Endothelial cell of umbilical vein (primary cell): Measurements from ENCODE around the gene TTC17. TPM values are rescaled to one million over a fixed set of nuclear protein-coding genes. Genes with fewer than 3 reads are reported as not detected.
"Not testable (repeated sequence)": the region's sequence is repeated elsewhere in the genome, so short reads cannot be mapped to it uniquely, and the experiment has no call there.

ENCODE experiments used
- BruUV-seq: library from RNA; stranded (reverse); fragments of 400-500 nt; replicated peaks from 2 replicates; lab custom pipeline; 2021; lab: Mats Ljungman, UMichigan
- CTCF ChIA-PET: fragments of 300-600, 350-600 bp; sonication (Branson Sonifier 250); formaldehyde crosslinking; loops from one replicate; lab custom pipeline; 2021; ENCODE audit warnings: antibody characterized with exemption, inconsistent platforms; lab: Charles Lee
- POLR2A ChIA-PET: fragments of 300-600, 350-600 bp; sonication (Branson Sonifier 250); formaldehyde crosslinking; loops from one replicate; lab custom pipeline; 2021; ENCODE audit warnings: antibody characterized with exemption, inconsistent platforms; lab: Charles Lee
- DNase-seq: peaks from one replicate; pipeline ENCODE4 v3.0.0-alpha.2; 2011; ENCODE audit warnings: low read depth, low spot score
- FAIRE-seq: peaks from 2 replicates; lab custom pipeline; 2011; peaks lifted over from hg19 to GRCh38; lab: Jason Lieb, UNC
- H2AFZ ChIP-seq: 2 replicates; pipeline ENCODE4 v1.6.0; 2012; ENCODE audit warnings: low read depth, low read length, control low read depth, inconsistent platforms
- H3K27ac ChIP-seq: 2 replicates; pipeline ENCODE4 v1.5.1; 2011; ENCODE audit warnings: low read depth, mild to moderate bottlenecking, control low read depth, low read length, moderate library complexity; ENCODE audit not compliant: insufficient read depth
- H3K27me3 ChIP-seq, 2 experiments: 2 replicates each; pipeline versions ENCODE4 v1.6.0 to v1.6.1; 2011; ENCODE audit warnings: low read length in 2 of 2, mixed read lengths in 1 of 2; ENCODE audit not compliant: control insufficient read depth in 2 of 2, insufficient read depth in 2 of 2
- H3K36me3 ChIP-seq, 2 experiments: 2 replicates in 1 of 2; 3 replicates in 1 of 2; pipeline ENCODE4 v1.5.1; 2011; ENCODE audit warnings: low read length in 2 of 2, mild to moderate bottlenecking in 1 of 2, moderate library complexity in 1 of 2; ENCODE audit not compliant: control insufficient read depth in 2 of 2, insufficient read depth in 2 of 2; ENCODE audit errors: extremely low read depth in 1 of 2
- H3K4me1 ChIP-seq: 3 replicates; pipeline ENCODE4 v1.5.1; 2011; ENCODE audit warnings: mild to moderate bottlenecking, low read length; ENCODE audit not compliant: control insufficient read depth, insufficient read depth; ENCODE audit errors: extremely low read depth
- H3K4me2 ChIP-seq: 2 replicates; pipeline ENCODE4 v1.6.1; 2011; ENCODE audit warnings: low read length, control low read depth, mixed read lengths; ENCODE audit not compliant: insufficient read depth
- H3K4me3 ChIP-seq, 3 experiments: fragments of 200-600 bp in 1 of 3; sonication (generic), shearing (Covaris generic) in 1 of 3; replicated peaks in 1 of 3; 2 replicates each; pipeline ENCODE4 v1.5.1; 2011 to 2016; ENCODE audit warnings: control low read depth in 3 of 3, low read length in 3 of 3, mild to moderate bottlenecking in 2 of 3, inconsistent platforms in 1 of 3, low read depth in 1 of 3, moderate library complexity in 1 of 3; ENCODE audit not compliant: insufficient read depth in 1 of 3
- H3K79me2 ChIP-seq: 2 replicates; pipeline ENCODE4 v1.6.0; 2012; ENCODE audit warnings: low read length, inconsistent platforms; ENCODE audit not compliant: control insufficient read depth, insufficient read depth
- H3K9ac ChIP-seq: replicated peaks from 2 replicates; pipeline ENCODE3; 2011; ENCODE audit warnings: low read length, control low read depth; ENCODE audit not compliant: insufficient read depth; ENCODE audit errors: extremely low read depth
- H3K9me1 ChIP-seq: replicated peaks from 3 replicates; pipeline ENCODE4 v1.6.0; 2011; ENCODE audit warnings: mild to moderate bottlenecking, low read length; ENCODE audit not compliant: control insufficient read depth, insufficient read depth; ENCODE audit errors: extremely low read depth
- H3K9me3 ChIP-seq: replicated peaks from 2 replicates; pipeline ENCODE4 v1.5.1; 2012; ENCODE audit warnings: low read length, inconsistent platforms; ENCODE audit not compliant: control insufficient read depth, insufficient read depth
- H4K20me1 ChIP-seq: replicated peaks from 2 replicates; pipeline ENCODE3; 2011; ENCODE audit warnings: mild to moderate bottlenecking, low read length; ENCODE audit not compliant: control insufficient read depth, insufficient read depth; ENCODE audit errors: extremely low read depth
- CTCF ChIP-seq, 2 donors: IDR thresholded peaks; 1 replicate in 1 of 2; 2 replicates in 1 of 2; pipeline ENCODE4 v1.5.1; 2011; ENCODE audit warnings: low read length in 2 of 2, mild to moderate bottlenecking in 2 of 2, moderate library complexity in 2 of 2, control low read depth in 1 of 2, inconsistent platforms in 1 of 2, low read depth in 1 of 2; ENCODE audit not compliant: insufficient read depth in 1 of 2; ENCODE audit errors: extremely low read depth in 1 of 2
- EZH2 ChIP-seq: IDR thresholded peaks from 2 replicates; pipeline ENCODE4 v1.6.1; 2012; ENCODE audit warnings: borderline replicate concordance, low read depth, mild to moderate bottlenecking, moderate library complexity, low read length, inconsistent platforms; ENCODE audit not compliant: severe bottlenecking
- FOS ChIP-seq: IDR thresholded peaks from 2 replicates; pipeline ENCODE4 v1.6.1; 2011; ENCODE audit warnings: mild to moderate bottlenecking, low read length, moderate library complexity, borderline replicate concordance; ENCODE audit not compliant: insufficient read depth
- MAX ChIP-seq: IDR thresholded peaks from 2 replicates; pipeline ENCODE4 v1.6.1; 2011; ENCODE audit not compliant: insufficient read depth, insufficient read length
- MYC ChIP-seq: IDR thresholded peaks from one replicate; pipeline ENCODE4 v1.6.1; 2011; ENCODE audit warnings: mild to moderate bottlenecking, low read depth, low read length
- dilution Hi-C: fragments of 300-500 bp; cut with MboI; formaldehyde crosslinking; loops from one replicate; pipeline ENCODE4 v1.15.0; 2019; ENCODE audit warnings: low sequenced_read_pairs; ENCODE audit not compliant: extremely low pct_ligation_motif_present
- intact Hi-C: fragments of 100-400 bp; cut with micrococcal nuclease; formaldehyde crosslinking; loops from one replicate; pipeline ENCODE4 v1.10.0; 2022
- polyA plus RNA-seq, 4 experiments: library from polyadenylated mRNA; depleted of rRNA in 3 of 4; stranded (reverse) in 3 of 4; unstranded in 1 of 4; fragments of >200 nt; gene quantifications; 2 replicates each; pipeline versions ENCODE4 v1.2.1 to v1.2.3, GENCODE V29; 2011 to 2012; ENCODE audit warnings: missing spikeins in 1 of 4
- total RNA-seq: library from RNA; stranded (reverse); gene quantifications from 2 replicates; pipeline ENCODE4 v1.2.3, GENCODE V29; 2021

TTC17 gene
- total and polyA plus RNA-seq, 2 donors (not counting 3 experiments of a cell fraction or from before 2014, with no cell fraction given), result 60.7 to 66.8 TPM

GRCh38 chr11:43419460-43419859, 60.7 kb downstream of the TTC17 start:
- Histone ChIP-seq H3K27ac (no peak overlapping the region), H3K4me1 (no peaks in the 10 kb centered on the region), H3K79me2 (no peaks in the 10 kb centered on the region), H3K9ac (no peak overlapping the region), H2AFZ (no peak overlapping the region), H4K20me1 (no peaks in the 10 kb centered on the region), H3K4me2 (no peak overlapping the region), H3K9me3 (no peaks in the 10 kb centered on the region), H3K36me3 (peaks cover 0 to 6% of the 10 kb centered on the region in 2 experiments), H3K27me3 (no peaks in the 10 kb centered on the region), H3K9me1 (no peaks in the 10 kb centered on the region), H3K4me3 (no peak overlapping the region)
- ChIA-PET CTCF (interaction anchor here (0.6 to 2.5 kb wide), 25 partner anchors 8 to 432 kb away, joined by 3 to 19 read pairs (median 5); partner anchors contain the start of genes API5 and TTC17), POLR2A (no interaction called here)
- intact Hi-C loops (loop anchor here (1.0 to 5.0 kb wide), 4 partner anchors 61 to 433 kb away; partner anchors contain the start of genes API5 and TTC17), dilution Hi-C loops (no loop called here)
- TF ChIP-seq FOS (no peak), CTCF (IDR thresholded peaks at IDR 0.05; ENCODE audit: extremely low read depth in 1 of 2, insufficient read depth in 1 of 2, low read depth in 1 of 2, low read length in 2 of 2) (peak; percentile 37 to 47)
- FAIRE-seq (no peak), DNase-seq (peak; percentile 59)
- no TSS peak for BruUV-seq

GRCh38 chr11:43427971-43428370, 69.3 kb downstream of the TTC17 start:
- CTCF ChIA-PET, result interaction anchor here (1.0 to 1.7 kb wide), 3 partner anchors 9 to 424 kb away, joined by 6 to 10 read pairs (median 7); no protein-coding TSS in a partner anchor
- no peak overlapping the region for H3K4me2 ChIP-seq

GRCh38 chr11:43430916-43431315, 72.2 kb downstream of the TTC17 start:
- H3K9me3 ChIP-seq, dilution Hi-C loops, H3K79me2 ChIP-seq, CTCF ChIA-PET, H3K9me1 ChIP-seq, intact Hi-C loops, H3K4me2 ChIP-seq, BruUV-seq, H3K27ac ChIP-seq, FAIRE-seq, DNase-seq, H2AFZ ChIP-seq, H3K9ac ChIP-seq, H3K27me3 ChIP-seq, H3K4me3 ChIP-seq, H3K36me3 ChIP-seq, POLR2A ChIA-PET, H4K20me1 ChIP-seq, H3K4me1 ChIP-seq: not testable (repeated sequence)

More at GRCh38 chr11:43427971-43428370, 69.3 kb downstream of the TTC17 start:
- dilution Hi-C loops (no loop called here), intact Hi-C loops (no loop called here)
- FAIRE-seq, result peak; percentile 21
- H3K27ac ChIP-seq, result no peak overlapping the region
- no peak for TF ChIP-seq MAX
- TF ChIP-seq EZH2, result no peak
- no peak for TF ChIP-seq MYC
- peak; percentile 34 for TF ChIP-seq FOS
- POLR2A ChIA-PET, result no interaction called here
- no peak overlapping the region for H3K9ac ChIP-seq
- H3K27me3 ChIP-seq, result no peaks in the 10 kb centered on the region
- no peak overlapping the region for H2AFZ ChIP-seq
- BruUV-seq, result no TSS peak
- no peaks in the 10 kb centered on the region for H3K36me3 ChIP-seq
- H3K9me3 ChIP-seq, result no peaks in the 10 kb centered on the region
- no peak overlapping the region for H3K4me3 ChIP-seq
- DNase-seq, result peak; percentile 61
- H3K79me2 ChIP-seq, result no peaks in the 10 kb centered on the region
- no peaks in the 10 kb centered on the region for H3K9me1 ChIP-seq
- H3K4me1 ChIP-seq, result peaks cover 9% of the 10 kb centered on the region
- no peaks in the 10 kb centered on the region for H4K20me1 ChIP-seq
